MM.1S (cell line): Measurements from ENCODE around the gene ATP13A5.

Experiments
- DNase-seq: peaks from one replicate; pipeline ENCODE4 v3.0.0-alpha.2; 2015
- H2AFZ ChIP-seq: fragments of 300-600 bp; sonication (generic); 2 replicates; pipeline ENCODE4 v1.6.0; 2016; ENCODE audit warnings: antibody characterized with exemption, low read length
- H3F3A ChIP-seq: fragments of 300-600 bp; sonication (generic); 2 replicates; pipeline ENCODE4 v1.6.1; 2016; ENCODE audit warnings: mild to moderate bottlenecking, antibody characterized with exemption, low read length, moderate library complexity, mixed read lengths; ENCODE audit not compliant: insufficient read depth
- H3K27ac ChIP-seq: fragments of 300-600 bp; sonication (generic); 2 replicates; pipeline ENCODE4 v1.5.1; 2016; ENCODE audit warnings: mild to moderate bottlenecking, low read length
- H3K27me3 ChIP-seq: fragments of 300-600 bp; sonication (generic); replicated peaks from 2 replicates; pipeline ENCODE4 v1.6.0; 2016; ENCODE audit warnings: low read length; ENCODE audit not compliant: insufficient read depth
- H3K36me3 ChIP-seq: fragments of 300-600 bp; sonication (generic); replicated peaks from 2 replicates; pipeline ENCODE4 v1.6.1; 2016; ENCODE audit warnings: mild to moderate bottlenecking, low read length, mixed read lengths; ENCODE audit not compliant: insufficient read depth
- H3K4me1 ChIP-seq: fragments of 300-600 bp; sonication (generic); 2 replicates; pipeline ENCODE4 v1.6.1; 2016; ENCODE audit warnings: low read length, mixed read lengths
- H3K4me2 ChIP-seq: fragments of 300-600 bp; sonication (generic); 2 replicates; pipeline ENCODE4 v1.6.0; 2016; ENCODE audit warnings: low read depth, low read length
- H3K4me3 ChIP-seq: fragments of 300-600 bp; sonication (generic); 2 replicates; pipeline ENCODE4 v1.5.1; 2016; ENCODE audit warnings: low read length, mixed read lengths
- H3K79me2 ChIP-seq: fragments of 300-600 bp; sonication (generic); 2 replicates; pipeline ENCODE4 v1.6.1; 2016; ENCODE audit warnings: mixed run types, low read length, mixed read lengths
- H3K9ac ChIP-seq: fragments of 300-600 bp; sonication (generic); 2 replicates; pipeline ENCODE4 v1.6.1; 2016; ENCODE audit warnings: low read length, mixed read lengths
- H3K9me2 ChIP-seq: fragments of 300-600 bp; sonication (generic); replicated peaks from 2 replicates; pipeline ENCODE4 v1.6.1; 2016; ENCODE audit warnings: mild to moderate bottlenecking, low read length, mixed read lengths; ENCODE audit not compliant: insufficient read depth
- H3K9me3 ChIP-seq: fragments of 300-600 bp; sonication (generic); replicated peaks from 2 replicates; pipeline ENCODE4 v1.6.1; 2016; ENCODE audit warnings: mild to moderate bottlenecking, low read length, mixed read lengths; ENCODE audit not compliant: insufficient read depth
- H4K20me1 ChIP-seq: fragments of 300-600 bp; sonication (generic); 2 replicates; pipeline ENCODE4 v1.6.1; 2016; ENCODE audit warnings: mild to moderate bottlenecking, low read length, moderate library complexity, mixed read lengths; ENCODE audit not compliant: insufficient read depth
- CTCF ChIP-seq: fragments of 300-600 bp; sonication (generic); IDR thresholded peaks from 2 replicates; pipeline ENCODE4 v1.5.1; 2016; ENCODE audit warnings: antibody characterized with exemption, low read length, mixed read lengths
- EZH2 ChIP-seq: fragments of 300-600 bp; sonication (generic); optimal IDR thresholded peaks from 2 replicates; pipeline ENCODE3; 2017; ENCODE audit warnings: low read depth, mild to moderate bottlenecking, antibody characterized with exemption, low read length, mixed read lengths
- EZH2phosphoT487 ChIP-seq: fragments of 300-600 bp; sonication (generic); IDR thresholded peaks from 2 replicates; pipeline ENCODE4 v1.6.1; 2018; ENCODE audit warnings: antibody characterized with exemption, low read length

ATP13A5 gene

DNA sequence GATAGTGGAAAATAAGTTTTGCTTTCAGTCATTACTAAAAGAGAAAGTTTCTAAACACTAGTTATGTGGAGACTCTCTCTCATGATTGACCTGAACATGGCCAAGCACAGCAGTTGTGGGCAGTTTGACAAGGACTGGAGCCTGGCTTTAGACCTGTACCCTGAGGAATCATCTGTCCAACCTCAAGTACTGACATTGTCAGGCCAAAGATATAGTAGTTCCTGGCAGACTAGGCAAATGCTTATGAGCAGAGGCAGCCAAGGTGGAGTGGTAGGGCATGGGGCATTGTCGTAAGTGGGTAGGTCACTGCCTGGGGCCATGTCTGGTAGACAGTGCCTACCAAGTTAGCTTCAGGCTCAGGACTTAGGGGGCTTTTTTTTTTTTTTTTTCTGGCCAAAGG lies 116.6 kb downstream of the ATP13A5 start:
- no peaks in the 10 kb centered on the region for H3K4me1 ChIP-seq
- no peaks in the 10 kb centered on the region for H4K20me1 ChIP-seq
- no peaks in the 10 kb centered on the region for H3K9me3 ChIP-seq
- no peak overlapping the region for H3K4me2 ChIP-seq
- H3K27ac ChIP-seq: no peak overlapping the region
- H3K27me3 ChIP-seq: no peaks in the 10 kb centered on the region
- H3K36me3 ChIP-seq: no peaks in the 10 kb centered on the region
- no peak overlapping the region for H2AFZ ChIP-seq
- no peak for TF ChIP-seq EZH2phosphoT487
- TF ChIP-seq EZH2: no peak
- TF ChIP-seq CTCF: no peak
- no peaks in the 10 kb centered on the region for H3K79me2 ChIP-seq
- H3K9me2 ChIP-seq: no peaks in the 10 kb centered on the region
- no peak for DNase-seq
- H3K9ac ChIP-seq: no peak overlapping the region
- no peaks in the 10 kb centered on the region for H3F3A ChIP-seq
- no peak overlapping the region for H3K4me3 ChIP-seq

DNA sequence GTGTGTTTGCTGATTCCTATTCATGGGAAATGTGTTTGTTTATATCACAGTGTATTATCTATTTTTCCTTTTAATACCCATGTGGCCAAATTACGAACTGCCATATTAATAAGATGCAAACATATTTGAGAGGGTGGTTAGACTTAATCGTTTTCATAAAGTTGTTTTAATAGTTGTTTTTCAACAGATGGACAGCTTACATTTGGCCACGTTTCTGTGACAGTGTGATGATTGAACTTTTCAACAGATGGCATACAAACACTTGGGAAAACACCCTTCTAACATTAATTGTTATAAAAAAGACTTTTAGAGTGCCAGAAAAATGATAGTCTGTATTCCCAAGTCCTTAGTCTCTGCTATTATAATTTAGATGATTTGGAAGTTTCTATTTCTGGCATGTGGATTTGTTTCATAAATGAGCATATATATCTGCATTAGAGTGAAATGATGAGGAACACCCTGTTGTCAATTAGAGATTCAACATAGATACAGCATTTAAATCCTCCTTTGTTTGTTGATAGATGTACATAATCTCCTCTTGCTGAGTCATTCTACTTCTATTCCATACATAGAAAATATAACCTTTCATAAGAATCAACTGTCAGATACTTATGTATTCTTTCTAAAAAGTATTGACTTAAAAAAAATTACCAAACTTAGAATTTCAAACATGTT lies 124.4 kb downstream of the ATP13A5 start:
- no peaks in the 10 kb centered on the region for H3F3A ChIP-seq
- DNase-seq: no peak
- no peaks in the 10 kb centered on the region for H3K9me3 ChIP-seq
- no peaks in the 10 kb centered on the region for H3K4me1 ChIP-seq
- H3K9me2 ChIP-seq: no peaks in the 10 kb centered on the region
- no peak overlapping the region for H3K9ac ChIP-seq
- no peak overlapping the region for H3K27ac ChIP-seq
- H3K4me2 ChIP-seq: no peak overlapping the region
- no peaks in the 10 kb centered on the region for H3K79me2 ChIP-seq
- no peak overlapping the region for H2AFZ ChIP-seq
- no peaks in the 10 kb centered on the region for H4K20me1 ChIP-seq
- TF ChIP-seq EZH2phosphoT487 (no peak), EZH2 (no peak), CTCF (no peak)
- no peak overlapping the region for H3K4me3 ChIP-seq
- no peaks in the 10 kb centered on the region for H3K27me3 ChIP-seq
- no peaks in the 10 kb centered on the region for H3K36me3 ChIP-seq

DNA sequence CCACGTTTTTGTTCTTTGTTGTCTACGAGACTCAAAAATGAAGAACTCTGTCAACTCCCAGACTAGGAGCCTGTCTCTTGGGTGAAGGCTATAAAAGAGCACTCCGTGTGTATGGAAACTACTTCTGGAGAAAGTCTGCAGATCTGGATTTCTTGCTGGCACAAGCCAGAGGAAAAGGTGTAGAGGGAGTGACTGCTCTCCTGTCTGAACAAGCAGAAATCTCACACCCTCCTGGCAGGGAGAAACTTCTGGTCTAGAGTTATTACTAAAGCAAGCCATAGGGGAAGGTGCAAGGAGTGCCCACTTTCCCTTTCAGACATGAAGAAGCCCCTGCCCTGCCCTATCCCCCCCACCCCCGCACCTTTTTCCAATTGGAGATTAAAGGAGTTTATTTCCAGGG lies 128.1 kb downstream of the ATP13A5 start:
- Histone ChIP-seq H3K9me2 (no peaks in the 10 kb centered on the region), H3K27ac (no peak overlapping the region), H4K20me1 (no peaks in the 10 kb centered on the region), H3K4me1 (no peaks in the 10 kb centered on the region), H3K36me3 (no peaks in the 10 kb centered on the region), H3K9ac (no peak overlapping the region), H3F3A (no peaks in the 10 kb centered on the region), H3K79me2 (no peaks in the 10 kb centered on the region), H3K4me3 (no peak overlapping the region), H2AFZ (no peak overlapping the region), H3K9me3 (no peaks in the 10 kb centered on the region), H3K4me2 (no peak overlapping the region), H3K27me3 (no peaks in the 10 kb centered on the region)
- DNase-seq: no peak
- TF ChIP-seq EZH2 (no peak), EZH2phosphoT487 (no peak), CTCF (no peak)
